GM20431 (cell line): ENCODE results near the gene OPRM1.

Experiments
- in situ Hi-C: fragments of 300-500 bp; cut with MseI, MboI; formaldehyde crosslinking; loops from one replicate; pipeline ENCODE4 v1.15.0; 2020; ENCODE audit warnings: low sequenced_read_pairs; ENCODE audit not compliant: unreplicated experiment

The OPRM1 gene

GRCh38 chr6:154039231-154039842, at the start of gene OPRM1:
TSS of gene OPRM1 (plus strand) at chr6:154039240. CDS start at chr6:154039545, 305 bp downstream.
- in situ Hi-C loops: no loop called here

GRCh38 chr6:153989989-153990388, 49.1 kb upstream of the OPRM1 start:
- in situ Hi-C loops: no loop called here

DNA sequence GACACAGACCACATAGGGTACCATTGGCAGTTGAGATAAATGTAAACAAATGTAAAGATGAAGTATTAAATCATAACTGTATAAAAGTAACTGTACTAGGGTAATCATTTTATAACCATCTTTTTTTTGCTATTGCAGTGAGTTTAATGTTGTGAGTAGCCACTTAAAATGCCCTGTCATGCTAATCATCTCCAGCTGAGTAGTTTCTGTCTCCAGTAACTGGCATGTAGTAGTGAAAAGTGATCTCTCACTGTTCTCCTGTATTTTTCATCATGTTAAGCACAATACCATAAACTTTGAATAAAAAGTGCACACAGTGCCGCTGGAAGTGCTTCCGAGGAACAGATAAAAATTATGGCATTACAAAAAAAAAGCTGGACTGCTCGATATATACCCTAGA, 45.0 kb upstream of the OPRM1 start:
- in situ Hi-C loops: no loop called here

GRCh38 chr6:153994811-153995210, 44.2 kb upstream of the OPRM1 start:
- in situ Hi-C loops: no loop called here

DNA sequence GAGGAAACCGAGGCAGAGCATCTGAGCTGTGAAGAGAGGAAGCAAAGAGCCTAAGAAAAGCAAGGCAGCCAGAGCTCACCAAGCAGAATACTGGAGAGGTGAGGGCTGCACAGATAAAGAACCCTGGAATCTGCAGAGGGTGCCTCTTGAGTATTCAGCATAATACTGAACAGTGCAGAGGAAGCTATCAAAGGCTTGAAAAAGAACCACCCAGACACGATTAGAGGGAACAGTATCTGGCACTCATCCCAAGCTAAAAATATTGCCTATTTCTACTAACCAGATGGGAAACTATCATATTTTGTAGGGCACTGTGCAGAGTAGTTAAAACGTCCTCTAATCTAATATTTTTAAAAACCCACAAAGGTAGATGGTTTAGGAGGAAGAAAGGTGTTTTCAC, 41.8 kb upstream of the OPRM1 start:
- in situ Hi-C loops: no loop called here

DNA sequence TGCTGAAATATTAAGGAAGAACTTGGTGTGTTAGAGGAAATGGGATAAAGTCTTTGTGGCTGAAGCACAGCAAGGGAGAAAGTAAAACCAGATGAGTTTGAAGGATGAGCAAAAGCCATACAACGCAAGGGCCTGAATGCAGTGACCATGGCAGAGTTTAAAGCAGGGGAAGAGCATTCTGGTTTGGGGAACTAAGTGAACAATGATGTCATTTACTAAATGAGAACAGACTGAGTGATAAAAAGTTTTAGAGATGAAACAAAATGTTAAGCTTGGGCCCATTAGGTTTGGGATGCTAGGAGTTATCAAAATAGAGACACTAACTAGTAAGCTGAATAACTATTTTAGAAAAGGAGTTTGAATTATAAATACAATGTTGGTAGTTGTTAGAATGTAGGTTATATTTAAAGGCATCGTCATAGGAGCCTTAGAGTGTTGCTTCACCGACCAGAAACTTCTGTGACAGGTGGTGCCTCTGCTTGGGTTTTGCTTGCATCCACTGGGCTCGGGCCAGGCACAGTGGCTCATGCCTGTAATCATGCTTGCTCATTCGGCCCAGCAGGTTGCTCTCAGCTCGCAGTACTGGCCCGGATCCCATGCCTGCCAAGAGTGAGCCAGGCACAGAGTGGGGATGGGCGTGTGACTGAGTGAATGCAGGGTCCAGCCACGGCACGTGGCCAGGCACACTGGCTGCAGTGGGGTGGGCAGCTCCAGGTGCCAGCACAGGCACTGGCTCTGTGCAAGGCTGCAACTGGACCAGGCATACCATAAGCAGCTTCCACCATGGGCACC, 37.4 kb upstream of the OPRM1 start:
- in situ Hi-C loops: no loop called here

DNA sequence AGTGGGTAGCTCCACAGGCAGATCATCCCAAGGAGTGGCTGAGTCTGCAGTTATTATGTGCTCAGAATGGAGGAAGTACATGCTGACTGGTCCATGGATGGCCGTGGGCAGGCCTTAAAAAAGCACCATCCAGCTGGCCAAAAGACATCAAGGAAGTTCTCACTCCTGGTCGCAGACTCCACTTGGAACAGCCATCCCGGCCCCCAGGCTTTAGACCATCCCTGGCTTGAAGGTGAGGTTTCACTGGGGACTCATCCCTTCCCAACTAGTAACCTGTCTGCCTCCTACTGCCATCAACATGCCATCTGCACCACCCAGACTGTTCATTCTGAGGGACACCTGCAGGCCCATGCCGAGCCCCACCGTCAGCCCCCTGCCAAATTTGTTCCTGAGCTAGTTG, 36.1 kb upstream of the OPRM1 start:
- in situ Hi-C loops: no loop called here

DNA sequence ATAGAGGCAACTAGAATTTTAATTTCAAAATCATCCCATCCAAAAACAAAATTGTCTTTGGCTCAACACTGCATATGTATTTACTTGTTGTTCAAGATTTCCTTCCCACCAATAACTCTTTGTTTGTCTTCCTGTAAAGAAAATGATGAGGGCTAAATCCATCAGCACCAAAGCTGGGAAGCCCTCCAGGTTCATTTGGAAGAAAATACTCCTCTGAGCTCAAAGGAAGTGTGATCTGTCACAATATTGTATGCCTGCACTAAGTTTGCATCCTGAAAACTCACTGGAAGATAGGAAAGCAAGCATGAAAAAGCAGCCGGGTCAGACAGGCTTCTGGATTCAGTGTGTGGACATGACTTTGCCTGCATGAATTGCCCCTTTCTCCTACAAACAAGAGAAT, 28.7 kb upstream of the OPRM1 start:
- in situ Hi-C loops: no loop called here

DNA sequence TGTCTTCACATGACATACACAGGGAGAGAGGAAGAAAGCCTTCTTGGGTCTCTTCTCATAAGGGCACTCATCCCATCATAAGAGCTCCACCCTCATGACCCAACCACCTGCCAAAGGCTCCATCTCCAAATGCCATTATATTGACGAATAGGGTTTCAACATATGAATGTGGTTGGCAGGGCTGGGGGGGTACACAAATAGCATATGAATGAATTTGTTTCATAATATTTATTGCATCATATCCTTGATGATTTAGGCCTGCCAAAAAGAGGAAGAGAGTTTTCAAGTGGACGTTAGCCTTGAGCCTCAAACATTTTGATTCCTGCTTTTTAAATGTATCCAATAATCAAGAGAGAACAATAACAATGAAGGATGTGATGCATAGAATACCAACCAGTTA, 26.2 kb upstream of the OPRM1 start:
- in situ Hi-C loops: no loop called here

GRCh38 chr6:154017786-154018185, 21.3 kb upstream of the OPRM1 start:
- in situ Hi-C loops: no loop called here

GRCh38 chr6:154030646-154031045, 8.4 kb upstream of the OPRM1 start:
- in situ Hi-C loops: no loop called here

GRCh38 chr6:154041001-154041400, 2.0 kb downstream of the OPRM1 start:
- in situ Hi-C loops: no loop called here

DNA sequence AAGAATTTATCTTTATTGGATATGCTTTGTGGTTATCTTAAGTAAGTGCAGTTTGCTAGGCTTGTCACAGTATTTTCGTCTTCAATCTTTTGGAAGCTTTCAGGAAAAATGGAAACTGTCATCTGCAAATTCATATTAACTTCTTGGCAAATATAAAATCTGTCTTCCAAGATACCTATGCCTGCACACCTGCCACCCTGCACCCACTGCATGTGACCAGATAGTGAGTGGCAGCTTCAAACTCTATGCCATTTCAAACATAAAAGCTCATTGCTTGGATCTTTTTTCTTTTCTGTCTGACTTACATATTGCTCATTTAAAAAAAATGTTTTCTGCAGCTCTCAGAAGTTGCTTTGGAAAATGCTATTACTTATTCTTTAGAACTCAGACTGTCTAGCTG, 14.1 kb downstream of the OPRM1 start:
- in situ Hi-C loops: no loop called here

DNA sequence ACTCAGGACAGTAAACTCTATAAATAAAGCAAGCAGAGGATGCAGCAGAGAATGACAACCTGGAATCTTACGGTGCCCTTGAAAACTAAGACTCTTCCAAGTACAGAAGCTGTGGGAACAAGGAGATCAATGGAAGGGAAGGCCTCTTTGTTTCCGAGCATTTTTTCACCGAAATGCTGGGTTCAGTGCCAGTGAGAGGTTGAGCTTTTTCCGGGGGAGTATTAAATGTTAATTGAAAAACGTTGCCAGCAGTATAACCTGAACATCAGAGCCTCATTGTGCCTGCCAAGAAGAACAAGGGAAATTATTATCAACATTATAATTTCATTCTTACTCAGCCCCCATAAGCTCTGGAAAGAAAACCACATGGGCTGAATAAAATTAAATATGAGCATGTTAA, 17.5 kb downstream of the OPRM1 start:
- in situ Hi-C loops: no loop called here

DNA sequence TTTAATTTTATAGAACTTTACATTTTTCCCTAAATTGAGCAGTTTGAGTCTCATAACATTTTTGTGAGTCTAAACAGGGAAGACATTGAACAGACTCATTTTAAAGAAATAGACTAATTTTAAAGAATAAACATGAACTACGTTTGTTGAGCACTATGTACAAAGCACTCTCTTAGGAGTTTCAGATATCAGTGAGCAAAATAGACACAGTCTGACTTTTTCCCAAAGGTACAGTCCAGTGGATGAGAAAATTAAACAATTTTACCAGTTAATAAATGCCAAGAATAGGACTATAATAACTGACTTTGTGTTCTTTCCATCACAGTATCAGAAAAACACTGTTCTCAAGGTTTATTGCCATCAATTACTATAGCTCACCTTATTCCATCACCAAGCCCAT, 18.1 kb downstream of the OPRM1 start:
- in situ Hi-C loops: no loop called here

GRCh38 chr6:154058963-154059680, 20.1 kb downstream of the OPRM1 start:
- in situ Hi-C loops: no loop called here

GRCh38 chr6:154060076-154060475, 21.0 kb downstream of the OPRM1 start:
- in situ Hi-C loops: no loop called here

DNA sequence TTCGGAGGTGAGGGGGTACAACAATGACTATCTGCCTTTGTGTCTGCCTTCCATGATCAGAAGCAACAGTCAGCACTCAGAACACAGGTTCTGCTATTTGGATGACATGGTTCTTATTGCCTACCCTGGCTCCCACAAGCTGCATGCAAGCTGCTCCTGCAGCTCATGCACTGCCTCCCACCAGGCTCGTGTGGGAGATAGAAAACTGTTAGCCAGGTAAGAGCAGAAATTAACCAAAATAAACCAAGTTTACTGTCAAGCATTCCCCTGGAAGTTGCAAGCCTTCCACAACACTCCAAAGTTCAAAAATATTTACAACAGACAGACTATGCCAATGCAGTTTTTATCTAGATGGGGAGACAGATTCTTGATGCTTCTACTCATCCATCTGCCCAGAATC, 31.0 kb downstream of the OPRM1 start:
- in situ Hi-C loops: no loop called here

- in situ Hi-C loops: no loop called here
Observed at GRCh38 chr6:154070657-154071056, 31.6 kb downstream of the OPRM1 start.

DNA sequence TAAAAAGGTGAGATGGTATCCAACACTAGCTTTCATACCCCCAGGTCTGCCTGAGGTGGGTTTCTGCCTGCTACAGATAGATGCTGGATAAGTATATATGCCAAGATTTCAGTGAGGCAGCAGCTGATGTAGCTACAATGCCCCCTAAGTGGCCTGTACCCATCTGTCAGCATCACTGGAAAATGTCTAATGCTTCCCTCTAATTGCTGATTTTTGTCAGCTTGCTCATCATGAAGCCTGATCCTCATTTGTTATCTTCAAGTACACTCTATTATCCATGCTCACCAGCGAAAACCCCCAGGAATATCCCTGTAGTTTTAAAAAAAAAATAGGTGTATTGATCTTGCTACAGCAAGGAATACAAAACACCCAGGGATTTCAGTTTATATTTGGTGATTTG, 32.2 kb downstream of the OPRM1 start:
- in situ Hi-C loops: no loop called here

DNA sequence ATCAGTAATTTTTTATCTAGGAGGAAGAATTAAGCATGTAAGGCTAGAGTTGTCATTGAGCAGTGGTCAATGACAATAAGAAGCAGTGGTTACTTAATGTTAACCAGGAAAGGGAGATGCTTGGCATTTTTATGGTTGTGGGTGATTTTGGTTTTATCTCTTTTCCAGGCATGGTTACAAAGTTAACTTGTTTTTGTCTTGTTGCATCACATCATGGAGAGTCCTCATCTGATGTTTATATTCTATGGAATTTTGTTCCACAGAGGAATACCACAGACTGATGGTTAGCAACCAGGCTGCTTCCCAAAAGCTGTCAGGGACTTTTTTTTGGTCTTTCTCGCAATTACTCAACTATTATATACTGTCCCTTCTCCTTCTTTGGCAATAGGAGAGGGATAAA, 32.7 kb downstream of the OPRM1 start:
- in situ Hi-C loops: no loop called here
